HG03439 (cell line): Measurements from ENCODE around the gene CNKSR3.

Experiments used
- ATAC-seq: cut with Tn5 transposase; IDR thresholded peaks from one replicate; pipeline ENCODE4 v1.9.1; 2021; ENCODE audit warnings: mild to moderate bottlenecking, moderate library complexity; ENCODE audit not compliant: unreplicated experiment

Gene CNKSR3

DNA sequence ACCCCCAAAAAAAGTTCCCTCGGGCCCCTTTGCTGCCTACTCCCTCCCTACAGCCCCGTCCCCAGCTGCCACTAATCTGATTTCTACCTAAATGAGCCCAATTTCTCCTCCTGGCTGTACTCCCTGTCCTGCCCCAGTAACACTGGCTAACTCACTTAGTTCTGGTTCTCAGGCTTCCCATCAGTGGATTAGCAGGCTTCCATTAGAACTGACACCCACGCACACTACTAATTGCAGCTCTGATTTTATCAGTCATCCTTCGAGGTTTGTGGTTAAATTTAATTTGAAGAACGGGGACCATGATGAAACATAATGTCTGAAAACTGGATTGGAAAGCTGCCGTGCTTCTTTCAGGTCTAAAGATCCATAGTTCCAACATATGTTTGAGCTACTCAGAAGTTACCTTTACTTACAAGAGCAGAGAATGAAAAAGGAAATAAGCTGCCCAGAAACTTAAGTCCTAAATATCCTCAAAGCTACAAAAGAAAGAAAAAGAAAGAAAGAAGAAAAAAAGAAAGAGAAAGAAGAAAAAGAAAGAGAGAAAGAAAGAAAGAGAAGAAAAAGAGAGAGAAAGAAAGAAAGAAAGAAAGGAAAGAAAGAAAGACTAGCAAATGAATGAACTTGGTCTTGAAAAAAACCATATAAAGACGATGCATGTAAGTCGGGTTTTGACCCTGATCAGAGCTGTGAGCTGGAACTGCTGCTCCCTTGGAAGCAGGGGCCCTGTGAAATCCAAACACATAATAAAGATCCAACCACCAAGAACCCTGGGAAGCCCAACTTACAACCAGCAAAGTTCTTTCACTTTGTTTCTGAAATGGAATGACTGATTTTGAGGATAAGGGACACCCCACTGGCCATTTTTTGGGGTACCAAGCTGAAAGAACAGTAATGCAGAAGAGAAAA lies 51.7 kb downstream of the CNKSR3 start:
- no peak for ATAC-seq

DNA sequence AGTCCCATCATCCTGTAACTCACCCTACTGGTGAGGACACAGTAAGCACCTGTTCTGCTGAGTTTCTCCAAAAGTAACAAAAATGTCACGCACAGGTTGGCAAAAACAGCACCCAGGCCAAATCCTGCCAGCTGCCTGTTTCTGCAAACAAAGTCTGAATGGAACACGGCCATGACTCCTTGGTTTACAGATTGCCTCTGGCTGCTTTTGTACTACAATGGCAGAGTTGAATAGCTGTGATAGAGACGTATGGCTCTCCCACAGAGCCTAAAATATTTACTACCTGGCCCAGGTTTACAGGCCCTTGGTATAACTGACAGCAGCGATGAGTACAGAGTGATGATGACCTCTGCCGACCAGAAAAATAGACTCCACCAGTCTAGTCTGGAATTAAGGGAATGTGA lies 52.6 kb downstream of the CNKSR3 start:
- ATAC-seq: no peak

DNA sequence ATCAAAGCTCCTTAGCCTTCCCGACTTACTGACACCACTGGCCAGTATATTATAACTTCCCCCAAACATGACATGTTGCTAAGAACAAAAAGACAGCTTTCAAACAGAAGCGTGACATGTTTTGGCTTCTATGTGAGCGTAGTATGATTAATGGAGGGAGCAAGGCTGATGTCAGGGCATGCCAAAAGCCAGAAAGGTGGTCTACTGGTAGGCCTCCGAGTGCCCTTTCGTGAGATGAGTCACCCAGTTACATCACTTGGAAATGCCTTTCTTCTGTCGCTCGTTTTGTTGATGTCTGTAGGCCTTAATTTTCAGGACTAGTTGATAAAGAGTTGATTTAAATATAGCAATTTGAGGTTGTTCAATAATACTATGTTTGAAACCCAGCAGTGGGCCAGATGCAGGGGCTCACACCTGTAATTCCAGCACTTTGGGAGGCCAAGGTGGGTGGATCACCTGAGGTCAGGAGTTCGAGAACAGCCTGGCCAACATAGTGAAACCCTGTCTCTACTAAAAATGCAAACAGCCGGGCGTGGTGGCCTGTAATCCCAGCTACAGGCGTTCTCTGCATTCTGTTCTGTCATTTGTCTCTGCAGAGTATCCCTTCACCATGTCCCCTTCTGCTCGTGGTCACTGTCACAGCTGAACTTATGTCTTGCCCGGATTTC lies 53.3 kb downstream of the CNKSR3 start:
- no peak for ATAC-seq

DNA sequence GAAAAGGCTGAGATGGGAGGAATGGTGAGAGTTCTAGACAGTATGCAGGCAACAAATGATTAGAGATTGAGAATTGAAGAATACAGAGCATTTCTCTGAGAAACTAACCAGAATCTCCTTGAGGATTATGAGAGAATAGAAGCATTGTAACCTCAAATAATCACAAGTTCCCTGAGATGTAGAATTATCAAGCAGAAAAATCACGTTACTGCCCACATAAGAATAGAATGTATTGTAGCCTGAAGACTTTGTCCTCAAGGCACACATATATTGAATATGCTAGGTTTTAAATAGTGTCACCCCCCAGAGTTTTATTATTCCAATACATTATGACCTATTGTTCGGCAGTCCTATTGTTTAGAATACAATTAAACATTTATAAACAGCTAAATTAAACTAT lies 57.2 kb downstream of the CNKSR3 start:
- ATAC-seq: no peak

DNA sequence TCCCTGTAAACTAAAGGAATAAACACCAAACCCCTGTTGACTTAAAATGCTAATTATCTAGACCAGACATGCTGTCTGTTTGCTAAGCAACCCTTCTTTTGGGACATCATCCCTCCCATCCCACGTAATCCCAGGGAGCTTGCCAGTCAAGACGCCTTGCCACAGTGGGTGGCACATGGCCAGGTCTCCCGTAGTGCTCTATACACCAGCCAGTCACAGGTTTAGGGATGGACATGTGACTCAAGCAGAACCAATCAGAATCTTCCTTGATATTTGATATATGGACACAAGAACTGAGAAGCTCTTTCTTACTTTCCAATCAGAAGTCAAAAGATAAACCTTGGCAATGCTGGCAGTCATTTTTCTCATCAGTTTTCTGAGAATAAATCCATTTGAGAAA lies 60.0 kb downstream of the CNKSR3 start:
- no peak for ATAC-seq

DNA sequence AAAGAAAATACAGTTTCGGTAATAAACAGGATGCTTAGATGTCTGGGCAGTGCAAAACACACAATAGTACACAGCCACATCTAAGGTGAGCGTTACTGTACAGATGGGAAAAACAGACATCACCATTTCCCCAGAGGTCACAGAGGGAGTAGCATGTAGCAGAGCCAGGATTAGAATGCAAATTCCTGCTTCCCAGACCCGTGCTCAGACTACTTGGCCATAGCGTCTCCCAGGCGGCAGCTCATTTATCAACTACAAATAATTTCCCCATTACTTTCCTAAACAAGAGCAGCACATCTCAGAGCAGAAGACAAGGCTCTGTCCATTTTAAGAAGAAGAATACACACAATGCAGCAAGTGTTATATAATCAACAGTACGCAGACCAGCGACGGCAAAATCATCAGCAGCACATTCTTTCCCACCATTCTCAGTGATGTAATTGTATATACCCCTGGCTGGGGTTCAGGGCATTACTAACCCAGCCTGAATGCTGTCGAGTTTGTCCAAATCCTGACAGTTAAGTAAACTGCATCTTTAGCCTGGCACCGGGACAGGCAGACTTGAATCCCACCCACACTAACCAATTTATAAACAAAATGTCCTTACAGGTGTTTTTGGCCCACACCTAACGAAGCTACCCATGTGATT lies 61.9 kb downstream of the CNKSR3 start:
- ATAC-seq: no peak

DNA sequence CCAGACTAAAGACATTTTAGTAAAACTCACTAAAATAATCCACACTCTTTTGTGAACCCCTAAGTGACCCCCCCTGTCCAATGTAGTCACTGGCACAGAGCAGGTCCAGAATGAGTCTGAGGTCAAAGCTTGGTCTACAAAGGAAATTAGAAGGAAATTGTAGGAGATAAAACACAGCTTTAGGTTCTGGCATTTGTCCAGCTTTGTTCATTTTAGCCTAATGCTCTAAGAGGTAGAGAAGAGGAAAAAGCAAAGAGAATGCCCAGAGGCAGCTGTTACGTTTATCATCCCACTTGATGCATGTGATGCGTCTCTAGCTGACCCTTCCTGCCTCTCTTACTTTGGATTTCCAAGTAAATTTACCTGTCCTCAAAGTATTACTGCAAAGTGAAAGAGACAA lies 62.5 kb downstream of the CNKSR3 start:
- ATAC-seq: no peak

DNA sequence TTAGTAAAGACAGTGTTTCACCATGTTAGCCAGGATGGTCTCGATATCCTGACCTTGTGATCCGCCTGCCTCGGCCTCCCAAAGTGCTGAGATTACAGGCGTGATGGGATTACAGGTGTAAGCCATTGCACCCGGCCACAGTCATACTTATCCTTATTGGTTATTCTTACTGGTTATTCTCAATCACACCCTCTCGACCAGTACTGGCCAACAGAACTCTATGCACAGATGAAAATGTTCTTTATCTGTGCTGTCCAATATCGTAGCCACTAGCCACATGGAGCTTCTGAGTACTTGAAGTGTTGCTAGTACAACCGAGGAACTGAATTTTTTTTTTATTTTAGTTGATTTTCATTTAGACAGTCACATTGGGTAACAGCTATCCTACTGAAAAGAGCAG lies 63.5 kb downstream of the CNKSR3 start:
- no peak for ATAC-seq

DNA sequence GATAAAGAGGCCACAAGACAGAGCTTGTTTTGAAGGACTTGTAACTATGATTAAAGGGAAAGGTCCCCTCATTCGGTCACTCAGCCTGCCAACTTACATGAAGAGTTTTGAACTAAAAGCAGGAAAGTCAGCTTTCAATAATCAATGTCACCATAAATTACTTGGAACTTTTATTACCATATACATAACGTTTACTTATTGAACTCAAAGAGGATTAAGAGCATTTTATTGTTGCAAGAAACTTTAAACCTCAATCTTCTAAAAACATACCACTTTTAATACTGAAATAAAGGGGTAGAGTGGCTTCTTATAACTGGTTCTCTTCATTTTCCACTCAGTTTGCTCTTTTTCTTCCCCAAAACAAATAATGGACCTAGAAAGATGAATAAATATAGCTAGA lies 65.1 kb downstream of the CNKSR3 start:
- ATAC-seq: no peak

DNA sequence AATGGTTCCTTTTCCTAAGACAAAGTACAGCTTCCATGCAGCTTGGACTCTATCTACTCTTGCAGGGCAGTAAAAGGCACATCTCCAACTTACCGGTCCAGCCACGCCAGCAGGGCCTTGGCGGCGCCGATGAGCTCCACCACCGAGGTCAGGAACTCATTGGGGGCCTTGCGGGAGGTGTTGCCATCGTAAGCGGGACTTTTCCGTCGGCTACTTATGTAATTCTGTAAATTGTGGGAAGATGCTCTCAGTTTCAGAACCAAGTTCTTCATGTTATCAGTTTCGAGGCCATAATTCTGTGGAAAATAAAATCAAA lies 68.5 kb downstream of the CNKSR3 start:
- no peak for ATAC-seq

DNA sequence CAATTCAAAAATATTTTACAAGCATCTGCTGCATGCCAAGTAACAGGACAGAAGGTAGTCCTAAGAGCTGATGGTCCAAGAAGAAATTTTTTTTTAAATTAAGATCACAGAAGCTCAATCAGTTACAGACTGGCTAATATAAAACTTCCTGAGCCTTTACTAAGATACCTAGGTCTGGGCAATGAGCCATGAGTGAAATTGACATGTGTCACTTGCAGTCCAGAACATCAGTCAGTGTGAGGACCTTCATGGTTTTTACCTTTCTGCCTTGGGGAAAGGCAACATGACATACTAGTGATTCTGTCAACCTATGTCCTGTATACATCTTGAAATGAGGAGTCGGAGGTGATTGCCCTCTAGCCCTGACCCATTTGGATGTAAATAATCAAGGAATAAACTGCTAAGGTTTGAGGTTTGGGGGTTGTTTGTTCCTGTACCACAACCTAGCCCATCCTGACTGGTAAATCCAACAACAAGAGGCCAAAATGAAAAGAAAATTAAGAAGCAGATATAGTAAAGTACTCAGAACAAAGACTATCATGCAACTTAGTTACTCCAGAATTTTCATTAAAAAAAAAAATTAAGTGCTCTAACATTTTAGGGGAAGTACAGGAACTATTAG lies 70.0 kb downstream of the CNKSR3 start:
- ATAC-seq: no peak

DNA sequence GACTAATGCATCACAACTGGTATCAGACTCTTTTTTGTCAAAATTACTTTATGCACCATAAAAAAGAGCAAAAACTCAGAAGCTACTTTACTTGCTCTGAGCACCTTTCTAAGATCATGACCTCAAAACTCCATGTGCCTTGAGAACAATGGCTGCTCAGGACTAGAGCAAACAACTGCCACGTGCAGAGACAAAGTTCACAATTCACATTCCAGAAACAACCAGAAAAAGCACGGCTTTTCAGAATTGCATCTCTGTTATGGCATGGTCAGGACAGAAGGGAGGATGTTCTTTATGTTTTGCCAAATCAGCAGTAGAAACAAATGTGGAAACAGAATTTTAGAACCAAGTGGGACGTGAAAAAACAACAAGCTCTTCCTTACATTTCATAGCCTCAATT lies 70.5 kb downstream of the CNKSR3 start:
- ATAC-seq: no peak

DNA sequence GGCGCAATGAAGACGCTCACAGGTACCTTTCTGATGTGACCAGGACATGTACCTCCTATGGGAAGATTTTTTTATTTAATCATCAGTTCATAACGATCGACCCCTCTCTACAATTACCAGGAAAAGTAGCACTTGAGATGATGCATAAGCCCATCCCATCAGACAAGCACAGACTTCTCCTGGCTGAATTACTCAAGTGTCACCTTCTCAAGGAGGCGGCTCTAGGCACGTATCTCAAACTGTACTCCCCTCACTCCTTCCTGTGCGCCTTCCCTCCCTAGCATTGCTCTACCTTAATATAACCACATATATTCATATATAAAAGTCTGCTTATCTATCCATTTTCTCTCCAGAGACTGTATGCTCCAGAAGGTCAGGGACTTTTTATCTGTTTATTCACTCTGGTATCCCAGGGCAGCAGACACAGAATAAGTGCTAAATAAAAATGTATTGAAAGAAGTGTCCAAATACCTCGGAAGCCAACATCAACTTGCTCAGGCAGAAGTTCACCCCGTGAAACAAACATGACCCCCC lies 71.5 kb downstream of the CNKSR3 start:
- ATAC-seq: no peak

DNA sequence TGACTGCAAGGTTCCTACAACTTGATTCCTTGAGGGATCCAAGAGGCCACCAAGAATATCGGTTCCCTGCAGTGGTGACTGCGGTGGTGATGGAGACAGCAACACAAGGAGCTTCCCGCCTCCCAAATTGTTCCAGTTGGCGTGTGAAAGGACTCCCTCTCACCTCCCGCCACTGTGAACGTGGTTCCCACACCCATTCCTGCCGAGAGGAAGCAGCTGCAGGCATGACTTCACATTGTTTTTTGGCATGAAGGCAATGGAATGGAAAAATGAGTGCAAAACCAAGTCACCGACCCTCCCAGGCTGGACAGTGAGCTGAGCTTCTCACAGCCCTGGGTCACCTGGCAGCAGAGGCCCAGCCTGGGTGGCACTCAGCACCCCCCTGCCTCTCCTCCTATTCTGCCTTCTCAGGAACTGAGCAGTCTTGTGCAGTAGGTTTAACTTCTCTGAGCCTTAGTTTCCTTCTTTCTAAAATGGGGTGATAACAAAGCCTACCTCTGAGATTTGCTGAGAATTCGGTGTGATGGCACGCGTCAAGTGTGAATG lies 75.0 kb downstream of the CNKSR3 start:
- ATAC-seq: no peak

DNA sequence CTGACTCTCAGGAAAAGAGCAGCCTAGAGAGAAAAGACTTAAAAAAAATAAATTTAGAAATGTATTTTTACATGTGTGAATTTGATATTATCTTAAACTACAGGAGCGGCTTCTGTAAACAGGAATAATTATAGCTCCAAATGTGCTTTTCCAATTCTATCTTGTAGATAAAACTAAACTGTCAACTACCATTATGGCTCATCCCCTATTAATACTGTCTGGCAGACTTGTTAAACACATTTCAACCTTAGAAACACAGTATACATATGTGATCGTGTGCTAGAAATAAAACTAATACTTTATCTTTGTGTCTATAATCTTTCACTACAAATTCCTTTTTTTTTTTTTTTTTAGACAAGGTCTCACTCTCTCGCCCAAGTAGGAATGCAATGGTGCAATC lies 75.8 kb downstream of the CNKSR3 start:
- ATAC-seq: no peak

DNA sequence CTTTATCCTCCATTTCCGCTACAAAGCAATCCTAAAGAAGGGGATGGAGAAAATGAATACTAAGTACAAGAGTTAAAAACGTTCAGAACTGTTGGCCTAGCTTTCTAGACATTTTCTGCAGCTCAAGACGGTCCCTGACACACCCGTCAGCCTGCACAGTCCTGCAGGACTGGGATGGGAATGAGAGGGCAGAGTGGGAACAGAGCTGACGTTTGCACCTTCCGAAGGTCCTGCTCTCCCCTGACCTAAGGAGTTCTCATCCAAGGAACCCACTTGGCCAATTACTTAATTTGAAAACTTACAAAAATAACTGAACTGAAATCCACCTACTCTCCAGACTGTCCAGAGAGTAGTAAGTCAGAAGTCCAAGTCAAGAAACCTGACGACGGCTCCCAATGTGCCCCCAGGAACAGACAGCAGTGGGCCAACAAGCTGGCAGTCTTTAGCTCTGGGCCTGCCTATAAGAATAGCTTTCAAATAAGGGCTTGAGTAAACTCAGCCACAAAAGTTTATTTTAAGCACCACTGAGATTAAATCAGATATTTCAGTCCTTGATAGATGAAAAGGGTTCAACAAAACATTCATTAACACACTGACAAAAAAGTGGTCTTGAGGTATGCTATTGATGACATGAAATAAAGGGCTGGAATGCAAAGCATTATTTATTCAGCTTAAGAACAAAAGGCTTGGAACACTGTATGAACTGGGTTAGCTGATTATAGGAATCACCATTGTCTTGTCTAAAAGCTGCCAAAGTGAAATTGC lies 76.8 kb downstream of the CNKSR3 start:
- ATAC-seq: no peak

DNA sequence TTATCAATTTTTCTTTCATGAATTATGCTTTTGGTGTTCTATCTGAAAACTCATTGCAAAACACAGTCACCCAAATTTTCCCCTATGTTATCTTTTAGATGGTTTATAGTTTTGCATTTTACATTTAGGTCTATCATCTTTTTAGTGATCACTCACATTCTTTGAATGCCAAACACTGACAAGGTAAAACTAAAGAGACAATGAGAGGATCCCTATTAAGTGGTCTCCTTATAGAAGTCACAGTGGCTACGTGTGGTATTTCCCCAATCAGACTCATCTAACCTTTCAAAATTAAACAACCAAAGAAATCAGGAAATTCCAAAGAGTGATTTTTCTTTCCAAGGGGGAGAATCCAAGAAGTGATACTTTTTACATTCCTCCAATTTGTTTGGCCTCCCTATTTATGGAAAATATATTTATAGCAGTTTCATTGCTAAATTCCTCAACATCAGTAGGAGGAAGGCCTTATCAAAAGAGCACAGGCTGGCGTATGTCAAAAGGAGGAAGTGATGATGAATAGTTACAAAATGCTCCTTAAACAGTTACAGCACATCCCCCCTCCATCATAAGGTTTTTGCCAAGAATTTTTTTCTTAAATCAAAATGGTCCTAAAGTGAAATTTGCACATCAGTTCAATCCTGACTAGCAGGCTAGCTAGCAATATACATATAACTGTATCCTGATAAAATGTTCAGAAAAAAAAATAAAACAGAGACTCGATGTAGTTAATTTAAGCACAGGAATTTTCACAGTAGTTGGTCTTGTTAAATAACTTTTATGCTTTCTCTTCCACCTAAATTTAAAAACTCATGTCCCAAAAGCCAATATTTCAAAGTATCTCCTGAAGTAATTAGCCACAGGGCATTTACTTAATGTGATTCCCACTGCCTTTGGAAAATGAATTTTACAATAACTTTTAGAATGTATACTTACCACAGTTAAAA lies 77.7 kb downstream of the CNKSR3 start:
- ATAC-seq: no peak

DNA sequence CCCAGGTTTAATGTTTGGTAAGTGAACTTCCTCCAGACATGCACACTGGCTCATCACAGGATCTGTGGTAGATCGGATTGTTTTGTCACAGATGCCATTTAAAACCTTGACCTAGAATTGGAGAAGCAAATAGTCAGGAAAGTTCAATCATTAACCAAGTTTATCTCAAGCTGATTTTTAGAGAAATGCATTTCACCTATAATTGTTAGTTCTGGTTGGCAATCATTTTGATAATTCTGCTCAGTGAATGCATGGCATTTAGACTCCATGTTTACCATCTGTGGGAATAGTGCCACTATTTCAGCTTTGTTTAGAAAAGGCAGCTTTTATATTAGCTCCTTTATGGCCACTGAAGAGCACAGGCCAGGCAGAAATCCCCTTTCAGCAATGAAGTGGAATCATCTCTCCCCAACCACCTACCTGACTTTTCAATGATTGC lies 80.0 kb downstream of the CNKSR3 start:
- no peak for ATAC-seq

DNA sequence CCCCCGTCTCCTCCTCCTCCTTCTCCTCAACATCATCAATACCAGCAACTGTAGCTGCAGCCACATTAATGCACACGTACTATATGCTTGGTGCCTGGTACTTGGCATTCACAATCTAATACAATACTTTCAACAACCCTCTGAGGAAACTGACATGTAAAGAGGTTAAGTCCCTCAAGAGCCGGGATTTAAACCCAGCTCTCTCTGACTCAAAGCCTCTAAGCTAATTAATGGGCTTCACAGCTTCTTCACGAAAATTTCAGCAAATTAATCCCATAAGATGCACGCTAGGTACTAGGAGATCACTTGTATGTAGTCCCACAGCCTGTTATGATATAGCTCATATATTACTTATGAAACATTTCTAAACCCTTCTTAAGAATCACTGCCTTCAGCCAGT lies 80.8 kb downstream of the CNKSR3 start:
- ATAC-seq: no peak
